ENCODE measurements around the gene MYL6B. TPM values are rescaled to one million over a fixed set of nuclear protein-coding genes. Genes with fewer than 3 reads are reported as not detected.

Gene MYL6B
- polyA plus RNA-seq, 1 experiment = 75.4 TPM

GRCh38 chr12:56104109-56104814 is 48.1 kb upstream of the MYL6B start, which contains the start of gene PA2G4:
Gene PA2G4, plus strand, starts transcription at chr12:56104559. Its CDS starts 179 bp downstream, at chr12:56104738.
- peaks cover 3% of the 10 kb centered on the region; the same call in 1 of the 2 replicates for H3K36me3 ChIP-seq (ENCODE audit: control insufficient read depth, insufficient read depth, low read length)

GRCh38 chr12:56104815-56105608 is 47.4 kb upstream of the MYL6B start:
- Histone ChIP-seq H3K27me3 (ENCODE audit: control insufficient read depth, insufficient read depth, low read length) (no peaks in the 10 kb centered on the region), H3K4me3 (ENCODE audit: low read depth, low read length) (peak overlapping the region; percentile 94), H3K36me3 (ENCODE audit: control insufficient read depth, insufficient read depth, low read length) (peaks cover 5% of the 10 kb centered on the region)
- CTCF ChIA-PET = interaction anchor here (0.7 to 3.1 kb wide), 10 partner anchors 11 to 367 kb away, joined by 3 to 20 read pairs (median 3); partner anchors contain the start of genes ERBB3, SUOX and ZC3H10
- 0 out of 2 replicates have a peak, but pooled peaks have one; percentile 15 for TF ChIP-seq CTCF (IDR thresholded peaks at IDR 0.05; ENCODE audit: insufficient read depth, low read depth, low read length)
- POLR2A ChIA-PET = interaction anchor here (1.3 to 1.8 kb wide), 3 partner anchors 11 to 25 kb away, joined by 5 to 13 read pairs (median 7); partner anchors contain the start of genes ERBB3, RPL41 and ZC3H10
- DNase-seq (ENCODE audit: low read depth) = no peak

More at GRCh38 chr12:56104109-56104814, 48.1 kb upstream of the MYL6B start, which contains the start of gene PA2G4:
- peak; percentile 97 for DNase-seq (ENCODE audit: low read depth)
- Histone ChIP-seq H3K4me3 (ENCODE audit: low read depth, low read length) (peak within 1 kb of the TSS; percentile 94), H3K27me3 (ENCODE audit: control insufficient read depth, insufficient read depth, low read length) (no peaks in the 10 kb centered on the region)
- POLR2A ChIA-PET = interaction anchor here (0.8 to 1.8 kb wide), 5 partner anchors 11 to 25 kb away, joined by 3 to 13 read pairs (median 5); partner anchors contain the start of genes ERBB3, ESYT1, RPL41 and ZC3H10
- no peak for TF ChIP-seq CTCF (IDR thresholded peaks at IDR 0.05; ENCODE audit: insufficient read depth, low read depth, low read length)
- CTCF ChIA-PET = interaction anchor here (0.6 to 3.1 kb wide), 11 partner anchors 13 to 397 kb away, joined by 3 to 20 read pairs (median 3); partner anchors contain the start of genes ERBB3, SUOX and ZC3H10

DNA sequence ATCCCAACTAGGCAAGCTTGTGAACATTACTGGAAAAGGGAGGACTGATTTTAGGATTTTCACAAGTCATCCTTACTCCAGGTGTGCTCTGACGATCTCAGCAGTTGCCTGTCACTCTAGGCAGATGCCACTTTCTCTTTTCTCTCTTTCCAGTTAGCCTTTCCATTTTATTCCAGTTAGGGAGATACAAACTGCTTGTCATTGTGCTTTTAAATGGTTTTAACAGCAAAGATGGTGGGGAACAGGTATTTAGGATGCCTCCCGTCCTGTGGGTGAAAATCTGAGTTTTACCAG is 46.8 kb upstream of the MYL6B start:
- ChIA-PET CTCF (interaction anchor here (0.7 to 3.1 kb wide), 6 partner anchors 11 to 117 kb away, joined by 3 to 20 read pairs (median 8); partner anchors contain the start of genes ERBB3 and ZC3H10), POLR2A (no interaction called here)
- DNase-seq (ENCODE audit: low read depth) = no peak
- H3K36me3 ChIP-seq (ENCODE audit: control insufficient read depth, insufficient read depth, low read length) = peaks cover 8% of the 10 kb centered on the region
- TF ChIP-seq CTCF (IDR thresholded peaks at IDR 0.05; ENCODE audit: insufficient read depth, low read depth, low read length) = no peak
- H3K4me3 ChIP-seq (ENCODE audit: low read depth, low read length) = peak overlapping the region; percentile 94
- no peaks in the 10 kb centered on the region for H3K27me3 ChIP-seq (ENCODE audit: control insufficient read depth, insufficient read depth, low read length)

- H3K4me3 ChIP-seq (ENCODE audit: low read depth, low read length) = no peak overlapping the region
- peaks cover 12% of the 10 kb centered on the region for H3K36me3 ChIP-seq (ENCODE audit: control insufficient read depth, insufficient read depth, low read length)
- POLR2A ChIA-PET = no interaction called here
- no peak for DNase-seq (ENCODE audit: low read depth)
- CTCF ChIA-PET = interaction anchor here (0.6 to 1.6 kb wide), 6 partner anchors 8 to 151 kb away, joined by 3 to 4 read pairs (median 4); partner anchors contain the start of genes ANKRD52 and SMARCC2
- no peak for TF ChIP-seq CTCF (IDR thresholded peaks at IDR 0.05; ENCODE audit: insufficient read depth, low read depth, low read length)
- no peaks in the 10 kb centered on the region for H3K27me3 ChIP-seq (ENCODE audit: control insufficient read depth, insufficient read depth, low read length)
These were observed 45.1 kb upstream of the MYL6B start for GRCh38 chr12:56107242-56107641.

- DNase-seq (ENCODE audit: low read depth) = no peak
- POLR2A ChIA-PET = no interaction called here
- H3K36me3 ChIP-seq (ENCODE audit: control insufficient read depth, insufficient read depth, low read length) = peaks cover 17% of the 10 kb centered on the region
- H3K4me3 ChIP-seq (ENCODE audit: low read depth, low read length) = no peak overlapping the region
- H3K27me3 ChIP-seq (ENCODE audit: control insufficient read depth, insufficient read depth, low read length) = no peaks in the 10 kb centered on the region
- CTCF ChIA-PET = no interaction called here
- TF ChIP-seq CTCF (IDR thresholded peaks at IDR 0.05; ENCODE audit: insufficient read depth, low read depth, low read length) = no peak
These were observed 41.8 kb upstream of the MYL6B start for GRCh38 chr12:56110571-56110970.

Measured in BJ (cell line).